GM18520 (cell line): ENCODE measurements around the gene ADAMTS4.

Source experiments
- ATAC-seq: cut with Tn5 transposase; IDR thresholded peaks from one replicate; pipeline ENCODE4 v1.9.1; 2021; ENCODE audit not compliant: unreplicated experiment

The ADAMTS4 gene

GRCh38 chr1:161158316-161159010 lies 40.4 kb downstream of the ADAMTS4 start:
- no peak for ATAC-seq

- no peak for ATAC-seq
These were observed 41.0 kb downstream of the ADAMTS4 start for GRCh38 chr1:161157867-161158266.

- peak; percentile 79 for ATAC-seq
These were observed 45.0 kb downstream of the ADAMTS4 start, which contains the start of gene UFC1 for GRCh38 chr1:161153682-161154337. Gene UFC1, plus strand, starts transcription at chr1:161153978. Its CDS starts 20 bp downstream, at chr1:161153998.

- ATAC-seq = no peak
These were observed 45.7 kb downstream of the ADAMTS4 start for GRCh38 chr1:161153176-161153575.

- ATAC-seq = no peak
These were observed 53.0 kb downstream of the ADAMTS4 start for GRCh38 chr1:161145832-161146231.

GRCh38 chr1:161140755-161141400 lies 58.0 kb downstream of the ADAMTS4 start:
- ATAC-seq = no peak

GRCh38 chr1:161139766-161140165 lies 59.1 kb downstream of the ADAMTS4 start:
- ATAC-seq = no peak

GRCh38 chr1:161138431-161138830 lies 60.4 kb downstream of the ADAMTS4 start:
- ATAC-seq = no peak

GRCh38 chr1:161137881-161138280 lies 61.0 kb downstream of the ADAMTS4 start:
- ATAC-seq = no peak
